ENCODE measurements around the gene RNF224. TPM values are rescaled to one million over a fixed set of nuclear protein-coding genes. Genes with fewer than 3 reads are reported as not detected.

RNF224 gene
- polyA plus RNA-seq, 1 experiment = not detected

- H3K4me3 ChIP-seq (ENCODE audit: low read depth, low read length) = peak overlapping the region; percentile 98
- no peak for DNase-seq (ENCODE audit: low read depth)
- CTCF ChIA-PET = interaction anchor here (0.6 to 1.5 kb wide), 6 partner anchors 10 to 47 kb away, joined by 3 to 8 read pairs (median 3); partner anchors contain the start of gene RNF224
- no peak for TF ChIP-seq CTCF (IDR thresholded peaks at IDR 0.05; ENCODE audit: insufficient read depth, low read depth, low read length)
- H3K36me3 ChIP-seq (ENCODE audit: control insufficient read depth, insufficient read depth, low read length) = peaks cover 29% of the 10 kb centered on the region
- POLR2A ChIA-PET = interaction anchor here (0.6 to 0.9 kb wide), 3 partner anchors 10 to 252 kb away, joined by 3 to 6 read pairs (median 3); no protein-coding TSS in a partner anchor
- H3K27me3 ChIP-seq (ENCODE audit: control insufficient read depth, insufficient read depth, low read length) = no peaks in the 10 kb centered on the region
These were observed 37.7 kb upstream of the RNF224 start for GRCh38 chr9:137189297-137190295.

GRCh38 chr9:137190315-137190856, 36.9 kb upstream of the RNF224 start:
- Histone ChIP-seq H3K36me3 (ENCODE audit: control insufficient read depth, insufficient read depth, low read length) (peaks cover 25% of the 10 kb centered on the region), H3K4me3 (ENCODE audit: low read depth, low read length) (no peak overlapping the region), H3K27me3 (ENCODE audit: control insufficient read depth, insufficient read depth, low read length) (no peaks in the 10 kb centered on the region)
- CTCF ChIA-PET = interaction anchor here (1.4 kb wide), 1 partner anchor 46 kb away, joined by 3 read pairs; no protein-coding TSS in a partner anchor
- TF ChIP-seq CTCF (IDR thresholded peaks at IDR 0.05; ENCODE audit: insufficient read depth, low read depth, low read length) = peak; percentile 14; the same call in 1 of the 2 replicates
- DNase-seq (ENCODE audit: low read depth) = no peak
- POLR2A ChIA-PET = no interaction called here

- TF ChIP-seq CTCF (IDR thresholded peaks at IDR 0.05; ENCODE audit: insufficient read depth, low read depth, low read length) = no peak
- ChIA-PET POLR2A (no interaction called here), CTCF (interaction anchor here (1.4 kb wide), 1 partner anchor 46 kb away, joined by 3 read pairs; no protein-coding TSS in a partner anchor)
- Histone ChIP-seq H3K36me3 (ENCODE audit: control insufficient read depth, insufficient read depth, low read length) (peaks cover 21% of the 10 kb centered on the region), H3K4me3 (ENCODE audit: low read depth, low read length) (no peak overlapping the region), H3K27me3 (ENCODE audit: control insufficient read depth, insufficient read depth, low read length) (no peaks in the 10 kb centered on the region)
- no peak for DNase-seq (ENCODE audit: low read depth)
These were observed 36.1 kb upstream of the RNF224 start for GRCh38 chr9:137191245-137191644.

- Histone ChIP-seq H3K27me3 (ENCODE audit: control insufficient read depth, insufficient read depth, low read length) (no peaks in the 10 kb centered on the region), H3K36me3 (ENCODE audit: control insufficient read depth, insufficient read depth, low read length) (peaks cover 21% of the 10 kb centered on the region), H3K4me3 (ENCODE audit: low read depth, low read length) (no peak overlapping the region)
- DNase-seq (ENCODE audit: low read depth) = no peak
- TF ChIP-seq CTCF (IDR thresholded peaks at IDR 0.05; ENCODE audit: insufficient read depth, low read depth, low read length) = no peak
- ChIA-PET CTCF (interaction anchor here (0.9 to 1.4 kb wide), 3 partner anchors 35 to 128 kb away, joined by 3 to 5 read pairs (median 4); partner anchors contain the start of gene RNF224), POLR2A (no interaction called here)
These were observed 35.4 kb upstream of the RNF224 start for GRCh38 chr9:137191691-137192447.

Measured in BJ (cell line).